WTC11 (cell line): ENCODE measurements around the gene TRIM65. TPM values are rescaled to one million over a fixed set of nuclear protein-coding genes. Genes with fewer than 3 reads are reported as not detected.

Experiments
- ATAC-seq: fragments of 200-7000 bp; cut with Tn5 transposase; 2 replicates; pipeline ENCODE4 v1.10.0; 2021; ENCODE audit warnings: mild to moderate bottlenecking, moderate library complexity
- CTCF ChIA-PET: fragments of 300-600 bp; sonication (Branson Sonifier 250); formaldehyde crosslinking; loops from one replicate; lab custom pipeline; 2021; ENCODE audit warnings: antibody characterized with exemption; lab: Charles Lee
- POLR2A ChIA-PET: fragments of 350-600 bp; sonication (Branson Sonifier 250); formaldehyde crosslinking; loops from one replicate; lab custom pipeline; 2021; ENCODE audit warnings: antibody characterized with exemption; lab: Charles Lee
- DNase-seq: peaks from one replicate; pipeline ENCODE4 v3.0.0; 2021; ENCODE audit warnings: low spot score
- H3K27ac Mint-ChIP-seq: 2 replicates; pipeline ENCODE4 v1.8.0; 2021; ENCODE audit warnings: mixed read lengths
- H3K27me3 Mint-ChIP-seq: 2 replicates; pipeline ENCODE4 v1.8.0; 2021; ENCODE audit warnings: low read depth, mild to moderate bottlenecking, moderate library complexity, mixed read lengths
- H3K36me3 Mint-ChIP-seq: 2 replicates; pipeline ENCODE4 v1.8.0; 2021; ENCODE audit warnings: mixed read lengths
- H3K4me1 Mint-ChIP-seq: 2 replicates; pipeline ENCODE4 v1.8.0; 2022; ENCODE audit warnings: mixed read lengths
- H3K4me3 Mint-ChIP-seq: 2 replicates; pipeline ENCODE4 v1.8.0; 2021; ENCODE audit warnings: mild to moderate bottlenecking, moderate library complexity, mixed read lengths
- H3K9me3 Mint-ChIP-seq: 2 replicates; pipeline ENCODE4 v1.8.0; 2021; ENCODE audit warnings: mixed read lengths
- ATF1 ChIP-seq: sonication (generic); formaldehyde crosslinking; IDR thresholded peaks from 2 replicates; pipeline ENCODE4 v1.8.1; 2023; ENCODE audit warnings: mild to moderate bottlenecking, moderate library complexity, missing genetic modification reagents
- CREM ChIP-seq: sonication (generic); formaldehyde crosslinking; IDR thresholded peaks from 2 replicates; pipeline ENCODE4 v1.8.1; 2022; ENCODE audit warnings: mild to moderate bottlenecking, missing genetic modification reagents, moderate library complexity
- E2F1 ChIP-seq: sonication (generic); formaldehyde crosslinking; IDR thresholded peaks from 2 replicates; pipeline ENCODE4 v1.8.0; 2022; ENCODE audit warnings: mild to moderate bottlenecking, missing genetic modification reagents
- ERG ChIP-seq: fragments of 250-450 bp; sonication (Bioruptor Pico); IDR thresholded peaks from 2 replicates; pipeline ENCODE4 v1.8.0; 2021; ENCODE audit warnings: mild to moderate bottlenecking
- FOXP1 ChIP-seq: sonication (generic); formaldehyde crosslinking; IDR thresholded peaks from 2 replicates; pipeline ENCODE4 v1.8.0; 2022; ENCODE audit warnings: missing genetic modification reagents, mild to moderate bottlenecking, moderate library complexity, borderline replicate concordance
- KAT7 ChIP-seq: sonication (generic); formaldehyde crosslinking; IDR thresholded peaks from 2 replicates; pipeline ENCODE4 v1.8.1; 2023; ENCODE audit warnings: missing genetic modification reagents, mild to moderate bottlenecking, borderline replicate concordance
- MXD4 ChIP-seq: fragments of 250-450 bp; sonication (Bioruptor Pico); IDR thresholded peaks from 2 replicates; pipeline ENCODE4 v1.8.0; 2021; ENCODE audit warnings: mild to moderate bottlenecking, moderate library complexity, borderline replicate concordance
- MYBL2 ChIP-seq: sonication (generic); formaldehyde crosslinking; IDR thresholded peaks from 2 replicates; pipeline ENCODE4 v1.8.1; 2023; ENCODE audit warnings: mild to moderate bottlenecking, moderate library complexity, missing genetic modification reagents
- NR3C1 ChIP-seq: sonication (generic); formaldehyde crosslinking; conservative IDR thresholded peaks from 2 replicates; pipeline ENCODE4 v1.8.1; 2023; ENCODE audit warnings: low read depth, mild to moderate bottlenecking, missing genetic modification reagents
- OVOL2 ChIP-seq: fragments of 250-450 bp; sonication (Bioruptor Pico); IDR thresholded peaks from 2 replicates; pipeline ENCODE4 v1.9.0; 2021; ENCODE audit warnings: mild to moderate bottlenecking, borderline replicate concordance
- PRRX2 ChIP-seq: fragments of 250-450 bp; sonication (Bioruptor Pico); IDR thresholded peaks from 2 replicates; pipeline ENCODE4 v1.8.0; 2021; ENCODE audit warnings: mild to moderate bottlenecking
- TEAD4 ChIP-seq: sonication (generic); formaldehyde crosslinking; IDR thresholded peaks from 2 replicates; pipeline ENCODE4 v1.8.0; 2022; ENCODE audit warnings: mild to moderate bottlenecking, missing genetic modification reagents
- ZSCAN18 ChIP-seq: fragments of 250-450 bp; sonication (Bioruptor Pico); IDR thresholded peaks from 2 replicates; pipeline ENCODE4 v2.1.2; 2022; ENCODE audit warnings: mild to moderate bottlenecking, moderate library complexity
- total RNA-seq: library from RNA; stranded (reverse); gene quantifications from 3 replicates; pipeline ENCODE4 v1.2.3, GENCODE V29; 2021
- TF ChIP-seq, protein P1 (sequence below): fragments of 250-450 bp; sonication (Bioruptor Pico); IDR thresholded peaks from 2 replicates; pipeline ENCODE4 v1.9.0; 2021; ENCODE audit warnings: moderate library complexity, mild to moderate bottlenecking, inconsistent platforms, borderline replicate concordance
- TF ChIP-seq, protein P2 (sequence below): sonication (generic); formaldehyde crosslinking; IDR thresholded peaks from 2 replicates; pipeline ENCODE4 v1.8.0; 2023; ENCODE audit warnings: missing genetic modification reagents, mild to moderate bottlenecking, borderline replicate concordance
- TF ChIP-seq, protein P3 (sequence below): fragments of 200-600 bp; IDR thresholded peaks from 2 replicates; pipeline ENCODE4 v1.8.0; 2022; ENCODE audit warnings: antibody characterized with exemption
- TF ChIP-seq, protein P4 (sequence below): sonication (generic); formaldehyde crosslinking; IDR thresholded peaks from 2 replicates; pipeline ENCODE4 v1.8.1; 2023; ENCODE audit warnings: mild to moderate bottlenecking, missing genetic modification reagents
- TF ChIP-seq, protein P5 (sequence below): fragments of 250-450 bp; sonication (Bioruptor Pico); IDR thresholded peaks from 2 replicates; pipeline ENCODE4 v1.9.0; 2021; ENCODE audit warnings: mild to moderate bottlenecking
- TF ChIP-seq, protein P6 (sequence below): sonication (generic); formaldehyde crosslinking; IDR thresholded peaks from 2 replicates; pipeline ENCODE4 v1.8.1; 2023; ENCODE audit warnings: mild to moderate bottlenecking, moderate library complexity, missing genetic modification reagents

Gene TRIM65
- total RNA-seq, 1 experiment from 2014 or later = 56.4 TPM

GRCh38 chr17:75931062-75931461 is 34.3 kb upstream of the TRIM65 start (continued):
- TF ChIP-seq OVOL2 (CRISPR knock-in tag) = no peak
- no peak for TF ChIP-seq ERG (CRISPR knock-in tag)
- TF ChIP-seq, protein P1, sequence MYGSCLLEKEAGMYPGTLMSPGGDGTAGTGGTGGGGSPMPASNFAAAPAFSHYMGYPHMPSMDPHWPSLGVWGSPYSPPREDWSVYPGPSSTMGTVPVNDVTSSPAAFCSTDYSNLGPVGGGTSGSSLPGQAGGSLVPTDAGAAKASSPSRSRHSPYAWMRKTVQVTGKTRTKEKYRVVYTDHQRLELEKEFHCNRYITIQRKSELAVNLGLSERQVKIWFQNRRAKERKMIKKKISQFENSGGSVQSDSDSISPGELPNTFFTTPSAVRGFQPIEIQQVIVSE (CRISPR knock-in tag) = no peak
- no peak for TF ChIP-seq FOXP1
- TF ChIP-seq MXD4 (CRISPR knock-in tag) = no peak
- TF ChIP-seq E2F1 (CRISPR knock-in tag) = no peak
- TF ChIP-seq ATF1 (CRISPR knock-in tag) = no peak
- no peak for TF ChIP-seq ZSCAN18 (CRISPR knock-in tag)
- no peak for TF ChIP-seq TEAD4 (CRISPR knock-in tag)
- TF ChIP-seq, protein P2, sequence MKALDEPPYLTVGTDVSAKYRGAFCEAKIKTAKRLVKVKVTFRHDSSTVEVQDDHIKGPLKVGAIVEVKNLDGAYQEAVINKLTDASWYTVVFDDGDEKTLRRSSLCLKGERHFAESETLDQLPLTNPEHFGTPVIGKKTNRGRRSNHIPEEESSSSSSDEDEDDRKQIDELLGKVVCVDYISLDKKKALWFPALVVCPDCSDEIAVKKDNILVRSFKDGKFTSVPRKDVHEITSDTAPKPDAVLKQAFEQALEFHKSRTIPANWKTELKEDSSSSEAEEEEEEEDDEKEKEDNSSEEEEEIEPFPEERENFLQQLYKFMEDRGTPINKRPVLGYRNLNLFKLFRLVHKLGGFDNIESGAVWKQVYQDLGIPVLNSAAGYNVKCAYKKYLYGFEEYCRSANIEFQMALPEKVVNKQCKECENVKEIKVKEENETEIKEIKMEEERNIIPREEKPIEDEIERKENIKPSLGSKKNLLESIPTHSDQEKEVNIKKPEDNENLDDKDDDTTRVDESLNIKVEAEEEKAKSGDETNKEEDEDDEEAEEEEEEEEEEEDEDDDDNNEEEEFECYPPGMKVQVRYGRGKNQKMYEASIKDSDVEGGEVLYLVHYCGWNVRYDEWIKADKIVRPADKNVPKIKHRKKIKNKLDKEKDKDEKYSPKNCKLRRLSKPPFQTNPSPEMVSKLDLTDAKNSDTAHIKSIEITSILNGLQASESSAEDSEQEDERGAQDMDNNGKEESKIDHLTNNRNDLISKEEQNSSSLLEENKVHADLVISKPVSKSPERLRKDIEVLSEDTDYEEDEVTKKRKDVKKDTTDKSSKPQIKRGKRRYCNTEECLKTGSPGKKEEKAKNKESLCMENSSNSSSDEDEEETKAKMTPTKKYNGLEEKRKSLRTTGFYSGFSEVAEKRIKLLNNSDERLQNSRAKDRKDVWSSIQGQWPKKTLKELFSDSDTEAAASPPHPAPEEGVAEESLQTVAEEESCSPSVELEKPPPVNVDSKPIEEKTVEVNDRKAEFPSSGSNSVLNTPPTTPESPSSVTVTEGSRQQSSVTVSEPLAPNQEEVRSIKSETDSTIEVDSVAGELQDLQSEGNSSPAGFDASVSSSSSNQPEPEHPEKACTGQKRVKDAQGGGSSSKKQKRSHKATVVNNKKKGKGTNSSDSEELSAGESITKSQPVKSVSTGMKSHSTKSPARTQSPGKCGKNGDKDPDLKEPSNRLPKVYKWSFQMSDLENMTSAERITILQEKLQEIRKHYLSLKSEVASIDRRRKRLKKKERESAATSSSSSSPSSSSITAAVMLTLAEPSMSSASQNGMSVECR (CRISPR knock-in tag) = no peak
- TF ChIP-seq PRRX2 (CRISPR knock-in tag) = no peak
- no peak for TF ChIP-seq KAT7
- no peak for TF ChIP-seq MYBL2 (CRISPR knock-in tag)
- TF ChIP-seq NR3C1 = no peak

DNA sequence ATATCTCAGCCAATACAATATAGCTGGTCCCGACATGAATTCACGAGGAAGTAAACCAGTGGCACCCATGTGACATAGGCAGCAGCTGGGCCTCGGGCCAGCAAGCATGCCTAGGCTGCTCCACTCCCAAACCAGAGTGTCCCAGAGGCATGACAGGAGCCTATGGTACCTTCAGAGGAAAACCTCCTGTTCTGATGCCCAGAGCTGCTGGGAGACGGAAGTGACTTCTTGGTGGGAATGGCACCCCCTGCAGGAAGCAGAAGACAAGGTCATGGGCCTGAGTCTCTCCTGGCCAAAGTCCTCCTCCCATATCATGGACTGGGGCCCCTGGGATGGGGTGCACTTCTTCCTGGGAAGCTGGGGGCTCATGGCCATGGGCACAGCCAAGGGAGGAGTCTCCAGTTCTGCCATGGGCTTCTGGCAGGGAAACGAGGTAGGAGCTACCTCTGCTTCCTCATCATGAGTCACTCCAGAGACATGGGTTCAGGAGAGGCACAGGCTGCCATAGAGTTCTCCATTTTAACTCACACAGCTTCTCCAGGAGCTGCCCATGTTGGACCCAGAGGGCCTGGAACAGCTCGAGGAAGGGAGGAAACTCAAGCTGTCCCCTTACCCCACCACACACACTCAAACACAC is 30.7 kb upstream of the TRIM65 start:
- Mint-ChIP-seq H3K27me3 (no peaks in the 10 kb centered on the region), H3K4me1 (no peaks in the 10 kb centered on the region), H3K4me3 (no peak overlapping the region), H3K27ac (no peak overlapping the region), H3K36me3 (no peaks in the 10 kb centered on the region; the same call in 1 of the 2 replicates), H3K9me3 (no peaks in the 10 kb centered on the region)
- POLR2A ChIA-PET = no interaction called here
- CTCF ChIA-PET = interaction anchor here (0.6 to 4.3 kb wide), 29 partner anchors 9 to 595 kb away, joined by 3 to 42 read pairs (median 4); partner anchors contain the start of genes FBF1 and MRPL38
- peak; percentile 91 for ATAC-seq
- peak; percentile 63 for DNase-seq
- TF ChIP-seq, protein P3, sequence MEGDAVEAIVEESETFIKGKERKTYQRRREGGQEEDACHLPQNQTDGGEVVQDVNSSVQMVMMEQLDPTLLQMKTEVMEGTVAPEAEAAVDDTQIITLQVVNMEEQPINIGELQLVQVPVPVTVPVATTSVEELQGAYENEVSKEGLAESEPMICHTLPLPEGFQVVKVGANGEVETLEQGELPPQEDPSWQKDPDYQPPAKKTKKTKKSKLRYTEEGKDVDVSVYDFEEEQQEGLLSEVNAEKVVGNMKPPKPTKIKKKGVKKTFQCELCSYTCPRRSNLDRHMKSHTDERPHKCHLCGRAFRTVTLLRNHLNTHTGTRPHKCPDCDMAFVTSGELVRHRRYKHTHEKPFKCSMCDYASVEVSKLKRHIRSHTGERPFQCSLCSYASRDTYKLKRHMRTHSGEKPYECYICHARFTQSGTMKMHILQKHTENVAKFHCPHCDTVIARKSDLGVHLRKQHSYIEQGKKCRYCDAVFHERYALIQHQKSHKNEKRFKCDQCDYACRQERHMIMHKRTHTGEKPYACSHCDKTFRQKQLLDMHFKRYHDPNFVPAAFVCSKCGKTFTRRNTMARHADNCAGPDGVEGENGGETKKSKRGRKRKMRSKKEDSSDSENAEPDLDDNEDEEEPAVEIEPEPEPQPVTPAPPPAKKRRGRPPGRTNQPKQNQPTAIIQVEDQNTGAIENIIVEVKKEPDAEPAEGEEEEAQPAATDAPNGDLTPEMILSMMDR = peak; percentile 47; the same call in 1 of the 2 replicates
- TF ChIP-seq E2F1 (CRISPR knock-in tag) (no peak), CREM (CRISPR knock-in tag) (no peak)
- TF ChIP-seq, protein P4, sequence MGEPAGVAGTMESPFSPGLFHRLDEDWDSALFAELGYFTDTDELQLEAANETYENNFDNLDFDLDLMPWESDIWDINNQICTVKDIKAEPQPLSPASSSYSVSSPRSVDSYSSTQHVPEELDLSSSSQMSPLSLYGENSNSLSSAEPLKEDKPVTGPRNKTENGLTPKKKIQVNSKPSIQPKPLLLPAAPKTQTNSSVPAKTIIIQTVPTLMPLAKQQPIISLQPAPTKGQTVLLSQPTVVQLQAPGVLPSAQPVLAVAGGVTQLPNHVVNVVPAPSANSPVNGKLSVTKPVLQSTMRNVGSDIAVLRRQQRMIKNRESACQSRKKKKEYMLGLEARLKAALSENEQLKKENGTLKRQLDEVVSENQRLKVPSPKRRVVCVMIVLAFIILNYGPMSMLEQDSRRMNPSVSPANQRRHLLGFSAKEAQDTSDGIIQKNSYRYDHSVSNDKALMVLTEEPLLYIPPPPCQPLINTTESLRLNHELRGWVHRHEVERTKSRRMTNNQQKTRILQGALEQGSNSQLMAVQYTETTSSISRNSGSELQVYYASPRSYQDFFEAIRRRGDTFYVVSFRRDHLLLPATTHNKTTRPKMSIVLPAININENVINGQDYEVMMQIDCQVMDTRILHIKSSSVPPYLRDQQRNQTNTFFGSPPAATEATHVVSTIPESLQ (CRISPR knock-in tag) = no peak
- TF ChIP-seq, protein P5, sequence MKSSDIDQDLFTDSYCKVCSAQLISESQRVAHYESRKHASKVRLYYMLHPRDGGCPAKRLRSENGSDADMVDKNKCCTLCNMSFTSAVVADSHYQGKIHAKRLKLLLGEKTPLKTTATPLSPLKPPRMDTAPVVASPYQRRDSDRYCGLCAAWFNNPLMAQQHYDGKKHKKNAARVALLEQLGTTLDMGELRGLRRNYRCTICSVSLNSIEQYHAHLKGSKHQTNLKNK = no peak
- TF ChIP-seq, protein P6, sequence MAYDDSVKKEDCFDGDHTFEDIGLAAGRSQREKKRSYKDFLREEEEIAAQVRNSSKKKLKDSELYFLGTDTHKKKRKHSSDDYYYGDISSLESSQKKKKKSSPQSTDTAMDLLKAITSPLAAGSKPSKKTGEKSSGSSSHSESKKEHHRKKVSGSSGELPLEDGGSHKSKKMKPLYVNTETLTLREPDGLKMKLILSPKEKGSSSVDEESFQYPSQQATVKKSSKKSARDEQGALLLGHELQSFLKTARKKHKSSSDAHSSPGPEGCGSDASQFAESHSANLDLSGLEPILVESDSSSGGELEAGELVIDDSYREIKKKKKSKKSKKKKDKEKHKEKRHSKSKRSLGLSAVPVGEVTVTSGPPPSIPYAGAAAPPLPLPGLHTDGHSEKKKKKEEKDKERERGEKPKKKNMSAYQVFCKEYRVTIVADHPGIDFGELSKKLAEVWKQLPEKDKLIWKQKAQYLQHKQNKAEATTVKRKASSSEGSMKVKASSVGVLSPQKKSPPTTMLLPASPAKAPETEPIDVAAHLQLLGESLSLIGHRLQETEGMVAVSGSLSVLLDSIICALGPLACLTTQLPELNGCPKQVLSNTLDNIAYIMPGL (CRISPR knock-in tag) = peak; percentile 22; the same call in 1 of the 2 replicates
